Measurements from ENCODE around the gene HLA-DRB1.
"Not testable (repeated sequence)": the region's sequence is repeated elsewhere in the genome, so short reads cannot be mapped to it uniquely, and the experiment has no call there.

HLA-DRB1 gene

GRCh38 chr6:32609391-32609730 is 19.7 kb upstream of the HLA-DRB1 start:
- no peak for DNase-seq

DNA sequence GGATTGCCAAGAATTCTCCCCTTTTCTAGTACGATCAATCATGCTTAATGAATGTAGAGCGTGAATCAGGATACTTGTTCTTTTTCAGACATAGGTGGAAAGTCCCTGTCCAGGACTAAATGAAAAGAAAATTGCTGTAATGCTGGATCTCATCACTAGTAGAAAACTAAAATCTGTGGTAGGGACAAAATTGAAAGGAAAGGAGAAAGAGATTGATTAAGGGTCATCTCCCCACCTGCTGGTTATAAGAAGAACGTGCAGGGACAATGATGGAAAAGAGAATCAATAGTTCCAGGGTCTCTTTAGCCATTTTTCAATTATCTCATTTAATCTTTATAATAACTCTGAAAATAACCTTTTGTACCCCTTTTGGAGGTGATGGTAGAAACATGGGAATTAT is 18.7 kb upstream of the HLA-DRB1 start:
- no peak for DNase-seq

DNA sequence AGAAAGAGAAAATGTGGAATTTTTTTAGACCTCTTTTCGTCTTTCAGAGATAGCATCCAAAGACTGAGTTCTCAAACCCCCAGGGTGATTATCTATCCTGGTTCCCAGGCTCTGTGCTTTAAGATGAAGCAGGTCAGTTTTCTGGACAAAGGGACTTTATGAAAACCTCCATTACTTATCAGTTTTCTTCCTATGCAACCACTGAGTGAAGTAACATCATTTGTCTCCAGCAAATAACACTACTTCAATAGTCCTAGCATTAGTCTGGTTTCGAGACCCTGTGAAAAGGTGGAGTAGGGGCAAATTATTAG is 18.3 kb upstream of the HLA-DRB1 start:
- no peak for DNase-seq

- DNase-seq = no peak
Observed at GRCh38 chr6:32607263-32607987, 17.8 kb upstream of the HLA-DRB1 start.

DNA sequence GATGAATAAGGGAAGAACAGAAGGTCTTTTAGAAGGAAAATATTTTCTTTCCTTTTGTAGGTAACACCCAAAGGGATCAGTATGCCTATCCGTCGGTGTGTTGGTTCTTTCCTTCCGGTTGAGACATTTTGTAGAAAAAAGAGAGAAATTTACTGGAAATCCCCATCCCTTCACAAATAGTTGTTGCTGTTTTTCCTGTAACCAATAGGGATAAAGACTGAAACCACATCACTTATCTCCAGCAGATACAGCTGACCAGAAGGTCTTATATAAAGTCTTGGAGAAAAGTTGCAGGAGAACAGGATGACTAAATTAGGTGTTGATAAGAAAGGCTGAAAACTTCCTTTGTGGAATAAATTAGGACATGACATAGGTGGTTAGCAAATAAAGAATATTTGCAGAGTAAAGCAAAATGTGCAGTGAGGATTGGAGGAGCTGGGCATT is 14.8 kb upstream of the HLA-DRB1 start:
- no peak for DNase-seq

DNA sequence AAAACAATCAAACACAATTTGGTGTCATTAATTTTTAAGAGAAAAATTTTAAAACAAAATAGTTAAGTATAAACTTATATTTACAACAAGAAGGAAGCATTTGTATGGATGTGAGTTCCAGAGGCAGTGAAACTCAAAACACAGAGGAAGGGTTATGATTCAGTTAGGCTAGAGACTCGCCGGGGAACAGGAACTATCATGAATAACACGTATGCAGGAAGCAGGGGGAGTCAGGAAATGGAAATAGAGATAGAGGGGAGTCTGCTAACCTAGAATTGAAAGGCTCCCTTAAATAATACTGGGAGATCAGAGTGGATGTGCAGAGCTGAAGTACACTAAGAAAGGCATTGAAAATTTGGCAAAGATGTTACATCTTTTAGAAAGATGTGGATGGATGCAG is 14.2 kb upstream of the HLA-DRB1 start:
- no peak for DNase-seq

GRCh38 chr6:32603222-32603621 is 13.6 kb upstream of the HLA-DRB1 start:
- DNase-seq = no peak

DNA sequence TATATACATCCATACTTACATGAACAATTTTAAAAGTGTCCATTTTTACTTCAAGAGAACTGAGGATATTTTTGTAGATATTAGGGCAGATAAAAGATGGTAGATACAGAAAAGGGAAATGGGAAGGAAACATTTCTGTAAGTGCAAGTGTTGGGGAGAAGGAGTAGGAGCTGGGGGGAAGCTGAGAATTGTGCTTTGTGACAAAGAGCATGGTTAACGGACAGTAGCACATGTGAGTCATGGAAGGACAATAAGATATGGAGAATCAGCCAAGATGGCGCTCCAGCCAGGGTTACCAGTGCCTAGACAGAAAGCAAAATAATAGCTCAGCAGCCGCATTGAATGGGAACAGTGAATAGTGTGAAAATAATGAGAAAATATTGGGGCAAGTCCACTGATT is 12.7 kb upstream of the HLA-DRB1 start:
- no peak for DNase-seq

DNA sequence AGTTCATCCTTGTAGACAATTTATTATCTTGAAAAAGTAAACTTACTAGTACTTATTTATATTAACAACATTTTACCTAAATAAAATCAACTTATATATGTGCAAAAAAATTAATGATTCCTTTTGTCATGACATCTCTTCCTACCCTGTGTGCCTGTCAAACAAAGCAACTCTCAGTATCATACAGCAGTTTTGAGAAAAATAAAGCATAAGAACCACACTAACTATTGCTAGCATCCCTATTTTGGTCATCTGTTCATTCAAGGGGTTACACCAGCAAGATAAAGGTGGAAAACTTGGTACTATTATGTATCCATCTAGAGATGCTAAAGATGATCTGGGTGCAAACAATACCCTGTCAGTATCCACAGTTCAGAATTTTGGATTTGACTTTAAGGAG is 7.4 kb upstream of the HLA-DRB1 start:
- no peak for DNase-seq

DNA sequence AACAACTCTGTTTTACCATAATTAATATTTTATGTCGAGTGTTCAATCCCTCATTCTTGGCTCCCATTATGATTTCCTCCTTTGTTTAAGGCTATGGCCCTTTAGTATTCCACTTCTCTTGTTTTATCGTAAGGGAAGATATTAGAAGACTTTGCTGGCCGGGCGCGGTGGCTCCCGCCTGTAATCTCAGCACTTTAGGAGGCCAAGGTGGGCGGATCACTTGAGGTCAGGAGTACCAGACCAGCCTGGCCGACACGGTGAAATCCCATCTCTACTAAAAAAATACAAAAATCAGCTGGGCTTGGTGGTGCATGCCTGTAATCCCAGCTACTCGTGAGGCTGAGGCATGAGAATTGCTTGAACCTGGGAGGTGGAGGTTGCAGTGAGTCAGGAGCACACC is 1.1 kb upstream of the HLA-DRB1 start:
- DNase-seq = not testable (repeated sequence)

GRCh38 chr6:32588156-32588555 is 1.5 kb downstream of the HLA-DRB1 start:
- no peak for DNase-seq

- DNase-seq = no peak
Observed at GRCh38 chr6:32583527-32583898, 6.1 kb downstream of the HLA-DRB1 start.

GRCh38 chr6:32581315-32582095 is 8.1 kb downstream of the HLA-DRB1 start:
- no peak for DNase-seq

DNA sequence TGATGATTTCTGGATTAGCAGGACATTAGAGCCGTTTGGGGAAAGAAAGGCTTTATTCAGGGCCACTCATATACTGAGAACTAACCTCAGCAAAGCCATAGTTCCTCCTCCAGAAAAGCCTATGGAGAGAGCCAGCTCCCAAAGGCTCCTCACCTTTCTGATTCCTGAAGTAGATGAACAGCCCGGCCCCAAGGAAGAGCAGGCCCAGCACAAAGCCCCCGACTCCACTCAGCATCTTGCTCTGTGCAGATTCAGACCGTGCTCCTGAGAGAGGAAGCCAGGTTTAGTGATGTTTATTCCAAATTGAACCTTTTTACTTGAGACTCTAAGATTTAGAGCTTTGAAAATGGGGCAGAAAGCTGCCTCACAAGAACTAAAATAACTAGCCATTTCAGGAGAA is 9.1 kb downstream of the HLA-DRB1 start:
- no peak for DNase-seq

GRCh38 chr6:32578962-32579361 is 10.7 kb downstream of the HLA-DRB1 start:
- no peak for DNase-seq

DNA sequence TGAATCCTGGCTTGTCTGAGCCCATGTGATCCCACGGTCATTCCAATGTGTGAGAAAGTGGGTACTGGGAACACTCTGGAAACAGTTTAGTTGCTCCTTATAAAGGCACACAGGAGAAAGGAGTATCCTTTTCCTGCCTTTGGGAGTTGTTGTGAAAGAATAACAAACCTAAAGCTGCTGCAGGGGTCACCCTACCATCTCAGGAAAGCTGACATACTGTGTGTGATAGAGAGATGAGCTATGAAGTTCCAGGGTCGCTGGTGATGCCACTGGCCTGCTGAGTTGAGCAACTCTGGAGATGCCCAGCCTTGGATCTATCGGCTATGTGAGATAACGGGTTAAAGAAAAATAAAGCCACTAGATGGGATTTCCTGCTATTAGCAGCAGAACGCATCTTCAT is 12.2 kb downstream of the HLA-DRB1 start:
- not testable (repeated sequence) for DNase-seq

DNA sequence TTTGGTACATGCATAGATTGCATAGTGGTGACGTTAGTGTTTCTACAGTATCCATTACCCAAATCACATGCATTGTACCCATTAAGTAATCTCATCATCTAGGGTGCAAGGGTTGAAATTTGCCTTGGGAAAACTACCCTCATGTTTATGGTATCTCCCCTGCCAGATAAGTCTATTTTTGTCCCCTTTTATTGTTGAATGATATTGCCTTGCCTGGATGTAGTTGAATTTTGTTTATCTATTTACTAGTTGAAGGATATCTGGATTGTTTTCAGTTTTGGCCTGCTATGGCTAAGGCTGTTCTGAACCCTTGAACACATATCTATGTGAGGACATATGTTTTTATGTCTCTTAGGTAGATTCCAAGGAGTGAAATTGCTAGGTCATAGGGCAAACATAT is 13.4 kb downstream of the HLA-DRB1 start:
- no peak for DNase-seq

DNA sequence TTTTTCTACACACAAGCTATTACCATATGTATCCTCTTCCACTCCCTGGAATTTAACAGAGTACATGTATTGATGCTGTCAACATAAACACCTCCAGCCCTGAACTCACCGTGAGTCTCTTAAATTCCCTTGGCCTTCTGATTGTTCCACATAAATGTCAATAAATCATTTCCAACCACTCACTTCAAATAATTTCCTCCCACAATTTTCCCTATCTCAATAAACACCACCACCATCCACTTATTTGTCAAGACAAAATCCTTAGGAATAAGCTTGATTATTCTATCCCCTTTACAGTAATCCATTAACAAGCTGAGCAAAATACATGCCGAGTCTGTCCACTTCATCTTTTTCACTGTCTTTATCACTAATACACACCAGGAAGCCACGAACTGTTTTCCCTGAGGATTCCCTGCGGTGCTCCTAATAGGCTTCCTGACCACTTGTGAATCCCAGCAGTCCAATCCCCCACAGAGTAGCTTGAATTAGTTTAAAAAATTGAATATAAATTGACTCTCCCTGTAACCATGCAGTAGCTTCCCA is 19.2 kb downstream of the HLA-DRB1 start:
- no peak for DNase-seq

- no peak for DNase-seq
Observed at GRCh38 chr6:32568561-32568960, 21.1 kb downstream of the HLA-DRB1 start.

DNA sequence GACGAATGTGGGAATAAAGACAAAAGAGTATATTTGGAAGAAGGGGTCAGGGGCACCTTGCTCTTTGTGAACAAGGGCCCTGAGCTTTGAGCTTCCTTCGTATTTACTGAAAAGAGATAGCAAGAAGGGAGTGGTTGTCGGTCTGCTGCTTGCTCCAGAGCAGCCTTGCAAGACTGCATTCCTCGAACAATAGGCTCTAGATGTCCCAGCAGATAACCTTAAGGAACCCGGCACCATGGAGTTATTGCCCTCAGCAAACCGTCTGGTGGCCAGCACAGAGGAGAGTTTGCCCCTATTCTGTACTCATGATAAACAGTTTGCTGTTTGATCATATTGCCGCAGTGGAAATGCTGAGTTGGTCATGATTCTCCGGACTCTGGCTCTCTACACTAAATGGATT is 22.7 kb downstream of the HLA-DRB1 start:
- no peak for DNase-seq

- no peak for DNase-seq
Observed at GRCh38 chr6:32565511-32565910, 24.1 kb downstream of the HLA-DRB1 start.

DNA sequence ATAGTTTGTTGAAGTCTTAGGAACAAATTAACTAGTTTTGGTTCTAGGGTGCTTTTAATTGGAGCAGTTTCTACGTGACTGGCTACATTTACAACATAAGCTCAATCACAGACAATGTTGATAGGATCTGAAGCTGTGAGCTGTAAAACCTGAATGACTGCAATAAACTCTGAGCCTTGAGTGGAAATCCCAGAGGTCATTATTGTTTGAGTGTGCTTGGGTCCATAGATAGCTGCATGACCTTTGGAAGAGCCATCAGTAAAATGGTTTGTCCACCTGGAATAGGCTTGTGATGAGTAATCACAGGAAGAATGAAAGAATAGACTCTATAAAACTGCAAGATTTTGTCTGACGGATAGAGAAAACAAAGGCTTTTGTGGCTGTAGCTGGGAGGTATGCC is 26.7 kb downstream of the HLA-DRB1 start:
- no peak for DNase-seq

GRCh38 chr6:32559747-32560146 is 29.9 kb downstream of the HLA-DRB1 start:
- no peak for DNase-seq

- DNase-seq = no peak
Observed at GRCh38 chr6:32558426-32559057, 31.1 kb downstream of the HLA-DRB1 start.
